Liver (tissue), 9 donors: ENCODE results near the gene COL27A1. TPM values are rescaled to one million over a fixed set of nuclear protein-coding genes. Genes with fewer than 3 reads are reported as not detected.

ENCODE experiments used
- DNase-seq: peaks from one replicate; pipeline ENCODE4 v3.0.0-alpha.2; 2017; ENCODE audit warnings: low spot score
- H3K27ac ChIP-seq, 2 donors: one replicate each; pipeline ENCODE4 v1.7.0; 2013; ENCODE audit warnings: inconsistent platforms in 2 of 2, low read length in 2 of 2, control low read depth in 1 of 2, low read depth in 1 of 2, mild to moderate bottlenecking in 1 of 2
- H3K27me3 ChIP-seq, 4 donors: one replicate each; pipeline versions ENCODE4 v1.6.1 to v1.7.0; 2013; ENCODE audit warnings: low read length in 3 of 4, inconsistent platforms in 1 of 4, mild to moderate bottlenecking in 1 of 4, moderate library complexity in 1 of 4; ENCODE audit not compliant: control insufficient read depth in 4 of 4, insufficient read depth in 4 of 4
- H3K36me3 ChIP-seq, 4 donors: one replicate each; pipeline versions ENCODE4 v1.6.1 to v1.7.0; 2013; ENCODE audit warnings: low read length in 3 of 4, mild to moderate bottlenecking in 3 of 4, low read depth in 1 of 4, moderate library complexity in 1 of 4; ENCODE audit not compliant: control insufficient read depth in 4 of 4, insufficient read depth in 3 of 4
- H3K4me1 ChIP-seq, 4 donors: one replicate each; pipeline versions ENCODE4 v1.6.1 to v1.7.0; 2013; ENCODE audit warnings: low read length in 3 of 4, mild to moderate bottlenecking in 3 of 4, moderate library complexity in 1 of 4; ENCODE audit not compliant: control insufficient read depth in 4 of 4, insufficient read depth in 4 of 4
- H3K4me3 ChIP-seq, 3 donors: one replicate each; pipeline versions ENCODE4 v1.6.1 to v1.7.0; 2013; ENCODE audit warnings: low read length in 3 of 3, control low read depth in 1 of 3, low read depth in 1 of 3, mild to moderate bottlenecking in 1 of 3
- H3K9ac ChIP-seq, 2 donors: one replicate each; pipeline ENCODE4 v1.7.0; 2013; ENCODE audit warnings: low read length in 2 of 2, mild to moderate bottlenecking in 2 of 2, moderate library complexity in 2 of 2, control low read depth in 1 of 2, low read depth in 1 of 2
- H3K9me3 ChIP-seq, 4 donors: one replicate each; pipeline versions ENCODE4 v1.6.1 to v1.7.0; 2013; ENCODE audit warnings: low read length in 3 of 4; ENCODE audit not compliant: control insufficient read depth in 4 of 4
- ATF3 ChIP-seq: IDR thresholded peaks from 2 replicates; pipeline ENCODE4 v1.6.1; 2016; ENCODE audit warnings: antibody characterized with exemption
- CTCF ChIP-seq: fragments of 150-350 bp; IDR thresholded peaks from 2 replicates; pipeline ENCODE4 v1.5.1; 2017; ENCODE audit warnings: improper control_type of control experiment, low read depth, low read length; ENCODE audit not compliant: missing input control
- EGR1 ChIP-seq, 2 donors: IDR thresholded peaks; 2 replicates each; pipeline ENCODE4 v1.6.1; 2016 to 2018; ENCODE audit warnings: antibody characterized with exemption in 2 of 2, low read depth in 2 of 2
- FOXA1 ChIP-seq: IDR thresholded peaks from 2 replicates; pipeline ENCODE4 v1.6.1; 2016; ENCODE audit warnings: antibody characterized with exemption
- FOXA2 ChIP-seq: IDR thresholded peaks from 2 replicates; pipeline ENCODE4 v1.6.1; 2016; ENCODE audit warnings: antibody characterized with exemption
- GABPA ChIP-seq, 2 donors: IDR thresholded peaks in 1 of 2; conservative IDR thresholded peaks in 1 of 2; 2 replicates each; pipeline ENCODE4 v1.6.1; 2016; ENCODE audit warnings: antibody characterized with exemption in 2 of 2, mild to moderate bottlenecking in 1 of 2, moderate library complexity in 1 of 2
- HNF4A ChIP-seq, 2 donors: conservative IDR thresholded peaks; 2 replicates each; pipeline ENCODE4 v1.6.1; 2016; ENCODE audit warnings: antibody characterized with exemption in 2 of 2, mild to moderate bottlenecking in 2 of 2
- HNF4G ChIP-seq: IDR thresholded peaks from 2 replicates; pipeline ENCODE4 v1.6.1; 2016; ENCODE audit warnings: antibody characterized with exemption
- JUND ChIP-seq, 2 donors: IDR thresholded peaks; 2 replicates each; pipeline ENCODE4 v1.6.1; 2016; ENCODE audit warnings: antibody characterized with exemption in 2 of 2
- MAX ChIP-seq: IDR thresholded peaks from 2 replicates; pipeline ENCODE4 v1.6.1; 2016; ENCODE audit warnings: antibody characterized with exemption
- NR2F2 ChIP-seq: IDR thresholded peaks from 2 replicates; pipeline ENCODE4 v1.6.1; 2016; ENCODE audit warnings: antibody characterized with exemption
- RAD21 ChIP-seq, 2 donors: IDR thresholded peaks; 2 replicates each; pipeline ENCODE4 v1.6.1; 2016; ENCODE audit warnings: antibody characterized with exemption in 2 of 2, mild to moderate bottlenecking in 2 of 2
- RXRA ChIP-seq, 2 donors: IDR thresholded peaks; 2 replicates each; pipeline ENCODE4 v1.6.1; 2017 to 2018; ENCODE audit warnings: antibody characterized with exemption in 2 of 2, mild to moderate bottlenecking in 1 of 2
- SP1 ChIP-seq: IDR thresholded peaks from 2 replicates; pipeline ENCODE4 v1.6.1; 2018; ENCODE audit warnings: antibody characterized with exemption, mild to moderate bottlenecking
- TAF1 ChIP-seq: conservative IDR thresholded peaks from 2 replicates; pipeline ENCODE4 v1.6.1; 2016; ENCODE audit warnings: antibody characterized with exemption, mild to moderate bottlenecking
- YY1 ChIP-seq: IDR thresholded peaks from 2 replicates; pipeline ENCODE4 v1.6.1; 2016; ENCODE audit warnings: antibody characterized with exemption, mild to moderate bottlenecking
- ZBTB33 ChIP-seq: IDR thresholded peaks from 2 replicates; pipeline ENCODE4 v1.6.1; 2016; ENCODE audit warnings: antibody characterized with exemption
- WGBS: extraction: QIAGEN DNeasy Blood & Tissue Kit; methylation state at CpG from one replicate; pipeline ENCODE4 v1.1.7; 2013; 5-methylcytosine and 5-hydroxymethylcytosine counted together
- polyA plus RNA-seq, 2 donors: library from polyadenylated mRNA; stranded (reverse) in 1 of 2; unstranded in 1 of 2; fragments of 200-250 nt in 1 of 2; fragments of >200 nt in 1 of 2; fragmentation: Nextera tagmentation in 1 of 2; extraction: Ambion mirVana in 1 of 2; gene quantifications; one replicate each; pipeline versions ENCODE4 v1.2.1 to v1.2.3, GENCODE V29; 2013 to 2015
- total RNA-seq, 2 donors: library from RNA; depleted of rRNA; stranded (reverse); fragments of >200 nt; gene quantifications; one replicate each; pipeline ENCODE4 v1.2.3, GENCODE V29; 2014
- donor health status: healthy.
- donor health status: healthy.
- donor health status: healthy.
- donor health status: healthy.
- donor health status: healthy.

Gene COL27A1
- total and polyA plus RNA-seq, 4 donors, result 7.0 to 20.4 (median 12.0) TPM

- TF ChIP-seq ATF3, result no peak
- no peak for TF ChIP-seq HNF4A (conservative IDR thresholded peaks at IDR 0.05)
- TF ChIP-seq FOXA2, result no peak
- no peak for TF ChIP-seq NR2F2
- TF ChIP-seq CTCF, result no peak
- TF ChIP-seq GABPA (IDR thresholded peaks at IDR 0.05 in 1 of 2, conservative IDR thresholded peaks at IDR 0.05 in 1 of 2), result no peak
- TF ChIP-seq FOXA1, result no peak
- no peak for TF ChIP-seq YY1
- no peak for TF ChIP-seq TAF1
- no peak for TF ChIP-seq SP1
- no peak for TF ChIP-seq HNF4G
- no peak for TF ChIP-seq ZBTB33
- TF ChIP-seq JUND (IDR thresholded peaks at IDR 0.05), result no peak
- no peak for TF ChIP-seq EGR1 (IDR thresholded peaks at IDR 0.05; ENCODE audit: low read depth in 2 of 2)
- no peak for TF ChIP-seq MAX
- no peak for TF ChIP-seq RXRA (IDR thresholded peaks at IDR 0.05)
- H3K27me3 ChIP-seq, result no peaks in the 10 kb centered on the region
- no peak overlapping the region for H3K9ac ChIP-seq
- peaks cover 0 to 51% (median 20%) of the 10 kb centered on the region in 4 donors for H3K36me3 ChIP-seq
- 87% methylated on average over 8 of the region's 8 CpGs for WGBS
- H3K9me3 ChIP-seq, result no peaks in the 10 kb centered on the region
- no peak overlapping the region for H3K27ac ChIP-seq
- H3K4me1 ChIP-seq, result no peaks in the 10 kb centered on the region
- DNase-seq, result no peak
- no peak overlapping the region for H3K4me3 ChIP-seq
These were observed 115.0 kb downstream of the COL27A1 start for GRCh38 chr9:114270120-114270975.

GRCh38 chr9:114271556-114272510 is 116.5 kb downstream of the COL27A1 start:
- no peak for DNase-seq
- TF ChIP-seq CTCF (peak; percentile 46), RAD21 (IDR thresholded peaks at IDR 0.05) (peak; percentile 73 to 78), TAF1 (no peak), HNF4G (no peak), ZBTB33 (no peak), FOXA2 (no peak), FOXA1 (no peak), HNF4A (conservative IDR thresholded peaks at IDR 0.05) (no peak), RXRA (IDR thresholded peaks at IDR 0.05) (no peak), MAX (no peak), GABPA (IDR thresholded peaks at IDR 0.05 in 1 of 2, conservative IDR thresholded peaks at IDR 0.05 in 1 of 2) (no peak), EGR1 (IDR thresholded peaks at IDR 0.05; ENCODE audit: low read depth in 2 of 2) (no peak), ATF3 (no peak), NR2F2 (no peak)
- 81% methylated on average over 18 of the region's 18 CpGs for WGBS

More at GRCh38 chr9:114271556-114272510, 116.5 kb downstream of the COL27A1 start:
- no peaks in the 10 kb centered on the region for H3K4me1 ChIP-seq
- H3K27me3 ChIP-seq, result no peaks in the 10 kb centered on the region
- no peak overlapping the region for H3K9ac ChIP-seq
- H3K27ac ChIP-seq, result no peak overlapping the region
- H3K9me3 ChIP-seq, result no peaks in the 10 kb centered on the region
- H3K4me3 ChIP-seq, result no peak overlapping the region
- peaks cover 0 to 46% (median 19%) of the 10 kb centered on the region in 4 donors for H3K36me3 ChIP-seq
